Limb (tissue), 2 donors: ENCODE results near the gene LRP3.

ENCODE experiments used
- DNase-seq, 2 donors: peaks; one replicate each; pipeline ENCODE4 v3.0.0-alpha.2; 2016; ENCODE audit errors: extremely low spot score in 2 of 2

LRP3 gene

DNA sequence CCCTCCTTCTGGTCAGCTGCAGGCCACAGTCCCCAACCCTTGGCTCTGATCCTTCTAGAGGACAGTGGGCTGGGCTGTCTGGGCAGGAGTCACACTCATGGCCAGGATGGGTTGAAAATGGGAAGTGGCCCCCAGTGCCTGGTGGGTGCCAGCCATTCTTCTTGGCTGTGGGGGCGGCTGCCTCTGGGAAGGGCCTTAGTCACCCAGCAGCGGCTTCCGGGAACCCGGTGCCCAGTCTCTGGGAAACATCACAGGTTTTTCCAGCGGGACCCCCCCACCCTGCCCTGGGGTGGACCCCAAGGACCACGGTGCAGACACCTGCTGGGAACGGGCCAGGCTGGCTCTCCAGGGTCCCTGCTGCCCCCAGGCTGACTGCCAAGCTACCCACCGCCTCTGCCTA lies 58.8 kb downstream of the LRP3 start:
- no peak for DNase-seq

DNA sequence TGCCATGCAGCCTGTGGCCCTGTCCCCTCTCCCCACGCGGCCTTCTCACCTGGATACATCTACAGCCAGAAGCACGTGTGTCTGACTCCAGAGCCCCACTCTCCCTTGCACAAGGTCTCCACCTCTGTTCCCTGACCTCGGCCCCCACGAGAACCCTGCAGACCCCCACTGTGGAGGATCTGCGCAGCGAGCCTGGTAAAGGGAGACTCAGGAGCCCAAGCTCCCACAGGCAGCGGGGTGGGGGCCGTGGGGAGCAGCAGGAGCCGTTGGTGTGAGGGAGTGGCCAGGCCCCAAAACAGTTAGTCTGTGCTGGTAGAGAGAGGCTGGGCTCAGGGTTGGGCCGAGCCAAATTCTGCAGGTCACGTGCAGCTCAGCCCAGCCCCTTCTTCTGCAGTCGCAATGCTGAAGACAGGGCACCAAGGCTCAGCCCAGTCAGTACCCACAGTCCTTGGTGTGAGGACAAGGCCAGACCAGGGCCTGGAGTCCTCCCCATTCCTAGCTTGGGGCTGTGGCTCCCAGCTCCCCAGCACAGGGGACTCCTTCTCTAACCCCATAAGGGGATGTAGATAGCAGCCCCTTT lies 60.2 kb downstream of the LRP3 start:
- no peak for DNase-seq

DNA sequence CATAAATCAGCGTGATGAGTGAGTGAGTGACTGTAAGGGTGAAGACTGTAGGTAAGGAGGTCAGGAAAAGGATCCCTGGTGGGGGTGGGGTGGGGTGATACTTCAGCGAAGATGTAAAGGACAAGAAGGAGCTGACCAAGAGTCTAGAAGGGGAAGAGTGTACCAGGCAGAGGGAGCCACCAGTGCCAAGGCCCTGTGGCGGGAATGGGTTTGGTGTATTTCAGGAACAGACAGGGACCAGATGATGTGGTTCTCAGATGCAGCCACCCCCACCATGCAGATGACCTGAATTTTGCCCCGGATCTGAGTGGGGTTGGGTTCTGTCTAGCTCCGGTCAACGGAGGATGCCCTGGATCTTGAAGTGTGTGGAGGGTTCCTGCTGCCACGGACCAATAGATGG lies 61.7 kb downstream of the LRP3 start:
- DNase-seq = no peak

DNA sequence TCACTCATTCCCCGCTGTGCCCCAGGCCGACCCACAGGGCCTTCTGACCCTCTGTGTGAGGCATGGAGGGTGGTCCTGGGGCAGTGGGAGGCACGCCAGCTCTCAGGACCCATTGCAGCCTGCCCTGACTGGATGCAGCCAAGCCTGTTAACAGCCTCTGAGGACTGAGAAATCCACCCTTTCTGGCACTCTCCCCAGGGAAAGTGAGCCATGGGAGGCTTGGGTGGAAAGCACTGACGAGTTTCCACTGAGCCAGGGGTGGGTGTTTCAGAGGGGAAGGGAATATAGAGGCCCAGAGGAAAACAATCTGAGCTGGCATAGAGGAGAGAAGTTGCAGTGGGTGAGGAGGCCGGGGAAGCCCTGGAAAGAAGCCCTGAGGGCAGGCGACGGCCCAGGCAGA lies 62.1 kb downstream of the LRP3 start:
- no peak for DNase-seq

DNA sequence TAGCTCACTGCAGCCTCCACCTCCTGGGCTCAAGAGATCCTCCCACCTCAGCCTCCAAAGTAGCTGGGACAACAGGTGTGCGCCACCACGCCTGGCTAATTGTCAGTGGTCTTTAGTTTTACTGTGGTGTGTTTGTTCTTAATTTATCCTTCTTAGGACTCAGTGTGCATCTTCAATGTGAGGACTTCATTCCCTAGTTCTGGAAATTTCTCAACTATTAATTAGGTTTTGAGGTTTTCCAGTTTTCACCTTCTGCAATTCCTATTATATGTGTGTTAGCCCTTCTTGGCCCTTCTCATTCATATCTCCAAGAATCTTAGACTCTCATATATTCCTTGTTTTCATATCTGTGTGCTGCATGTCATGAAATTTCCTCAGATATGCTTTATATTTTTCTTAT lies 63.7 kb downstream of the LRP3 start:
- no peak for DNase-seq
